Panc1 (cell line): ENCODE results near the gene NELFCD.

Source experiments
- CTCF ChIP-seq: fragments of 450-650 bp; IDR thresholded peaks from 2 replicates; pipeline ENCODE4 v1.5.1; 2017; ENCODE audit warnings: mild to moderate bottlenecking
- POLR2AphosphoS5 ChIP-seq: IDR thresholded peaks from 2 replicates; pipeline ENCODE4 v1.6.1; 2012; ENCODE audit warnings: mild to moderate bottlenecking, low read depth, low read length, moderate library complexity

GRCh38 chr20:58973866-58974265 lies 7.2 kb upstream of the NELFCD start:
- TF ChIP-seq CTCF = no peak
- TF ChIP-seq POLR2AphosphoS5 = no peak
